Hair follicular keratinocyte (primary cell): Measurements from ENCODE around the gene C9orf50. TPM values are rescaled to one million over a fixed set of nuclear protein-coding genes. Genes with fewer than 3 reads are reported as not detected.

Source experiments
- total RNA-seq: library from RNA; depleted of rRNA; stranded (reverse); fragments of >200 nt; gene quantifications from 2 replicates; pipeline ENCODE4 v1.2.3, GENCODE V29; 2015

C9orf50 gene, protein sequence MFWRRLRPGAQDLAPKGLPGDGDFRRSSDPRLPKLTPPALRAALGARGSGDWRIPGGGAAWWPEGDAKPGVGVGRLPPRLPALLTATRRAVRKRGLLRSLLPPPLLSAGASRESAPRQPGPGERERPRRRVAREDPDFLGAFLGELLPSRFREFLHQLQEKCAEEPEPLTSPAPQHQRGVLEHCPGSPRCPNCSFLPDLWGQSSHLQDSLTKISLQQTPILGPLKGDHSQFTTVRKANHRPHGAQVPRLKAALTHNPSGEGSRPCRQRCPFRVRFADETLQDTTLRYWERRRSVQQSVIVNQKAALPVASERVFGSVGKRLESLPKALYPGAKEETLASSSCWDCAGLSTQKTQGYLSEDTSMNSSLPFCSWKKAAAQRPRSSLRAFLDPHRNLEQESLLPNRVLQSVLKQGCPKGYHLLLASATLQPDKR
- total RNA-seq, result not detected in 2 replicates

DNA sequence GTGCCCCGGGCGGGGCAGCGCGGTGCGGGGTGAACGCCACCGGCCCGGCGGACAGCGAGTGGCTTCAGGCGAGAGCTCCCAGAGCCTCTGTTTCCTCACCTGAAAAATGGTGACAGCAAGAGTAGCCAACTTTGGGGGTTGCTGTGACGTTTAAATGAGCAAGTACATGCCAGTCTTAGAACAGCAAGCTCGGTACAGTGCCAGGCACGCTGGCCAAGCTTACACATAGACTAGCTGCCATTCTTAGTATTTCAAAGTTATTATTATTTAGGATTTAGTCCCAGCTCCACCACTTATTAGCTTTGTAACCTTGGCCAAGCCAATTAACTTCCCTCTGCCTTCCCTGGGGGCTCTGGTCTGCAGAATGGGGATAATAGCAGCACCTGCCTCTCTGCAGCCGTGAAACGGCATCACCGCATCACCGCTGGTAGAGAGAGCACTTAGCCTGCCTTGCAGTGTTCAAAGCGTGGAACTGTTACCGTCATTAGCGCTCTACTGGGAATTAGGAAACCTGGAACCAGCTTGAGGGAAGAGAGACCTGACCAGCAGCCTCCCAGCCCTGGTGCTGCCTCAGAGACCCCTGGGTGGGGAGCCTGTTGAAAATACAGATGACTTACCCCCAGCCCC, at the start of gene C9orf50:
Gene C9orf50 (minus strand): TSS at position 433 of the 627 bp plus-strand sequence. CDS start 527 bp downstream, outside the sequence.

DNA sequence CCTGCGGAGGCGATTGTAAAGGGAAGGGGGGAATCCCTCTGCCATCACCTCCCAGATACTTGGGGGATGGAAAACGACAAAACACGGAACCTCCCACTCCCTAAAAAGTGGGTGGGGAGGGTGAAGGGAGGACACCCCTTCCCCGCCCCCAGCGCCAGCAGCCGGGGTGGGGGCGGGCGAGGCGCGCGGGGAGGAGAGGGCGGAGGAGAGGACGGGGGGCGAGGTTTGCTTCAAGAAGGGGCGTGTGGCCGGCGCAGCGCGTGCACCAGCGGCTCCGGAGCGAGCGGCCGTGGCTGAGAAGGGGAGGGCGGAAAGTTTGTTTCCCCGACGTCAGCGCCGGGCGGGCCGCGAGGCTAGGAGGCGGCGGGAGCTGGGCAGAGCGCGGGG, 44.5 kb upstream of the C9orf50 start, which contains the start of gene PRRX2:
Gene PRRX2 (plus strand): TSS at position 259 of the 387 bp plus-strand sequence. CDS start 221 bp downstream, outside the sequence.

DNA sequence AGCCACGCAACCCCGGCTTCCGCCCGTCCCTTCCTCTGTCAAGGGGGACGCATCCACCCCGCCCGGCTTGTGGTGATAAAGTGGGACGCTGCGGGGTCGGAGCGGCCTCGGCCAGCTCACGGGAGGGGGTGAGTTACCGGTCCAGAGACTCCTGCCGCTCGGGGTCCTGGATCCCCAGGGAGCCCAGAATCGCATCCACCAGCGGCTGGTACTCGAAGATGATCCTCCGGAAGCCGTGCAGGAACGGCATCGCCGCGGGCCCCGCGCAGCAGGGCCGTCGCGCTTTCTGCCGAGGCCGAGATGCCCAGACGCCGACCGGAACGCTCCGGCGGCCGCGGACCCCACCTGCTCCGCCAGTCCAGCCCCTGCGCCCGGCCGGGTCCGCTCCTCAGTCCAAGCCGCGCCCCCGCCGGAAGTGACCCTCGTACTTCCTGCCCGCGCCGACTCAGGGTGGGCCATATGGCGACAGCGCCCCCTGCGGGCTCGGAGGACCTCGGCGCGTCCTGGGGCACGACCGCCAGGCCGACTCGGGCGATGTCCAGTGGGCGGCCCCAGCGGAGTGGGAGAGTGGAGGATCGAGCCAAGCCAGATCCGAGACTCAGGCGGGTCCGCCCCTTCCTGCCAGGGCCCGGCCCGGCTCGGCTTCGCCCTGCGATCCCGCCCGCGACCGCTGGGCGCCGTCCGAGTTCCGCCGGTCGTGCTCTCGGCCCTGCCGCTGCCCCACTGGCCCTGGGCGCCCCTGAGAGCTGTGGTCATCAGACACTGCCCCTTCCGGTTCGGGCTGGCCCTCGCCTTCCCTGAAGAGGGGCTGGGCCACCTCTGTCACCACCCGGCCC, 21.1 kb upstream of the C9orf50 start, which contains the start of gene ASB6:
Gene ASB6 (minus strand): TSS at position 402 of the 836 bp plus-strand sequence. CDS start 152 bp downstream, at position 250.

DNA sequence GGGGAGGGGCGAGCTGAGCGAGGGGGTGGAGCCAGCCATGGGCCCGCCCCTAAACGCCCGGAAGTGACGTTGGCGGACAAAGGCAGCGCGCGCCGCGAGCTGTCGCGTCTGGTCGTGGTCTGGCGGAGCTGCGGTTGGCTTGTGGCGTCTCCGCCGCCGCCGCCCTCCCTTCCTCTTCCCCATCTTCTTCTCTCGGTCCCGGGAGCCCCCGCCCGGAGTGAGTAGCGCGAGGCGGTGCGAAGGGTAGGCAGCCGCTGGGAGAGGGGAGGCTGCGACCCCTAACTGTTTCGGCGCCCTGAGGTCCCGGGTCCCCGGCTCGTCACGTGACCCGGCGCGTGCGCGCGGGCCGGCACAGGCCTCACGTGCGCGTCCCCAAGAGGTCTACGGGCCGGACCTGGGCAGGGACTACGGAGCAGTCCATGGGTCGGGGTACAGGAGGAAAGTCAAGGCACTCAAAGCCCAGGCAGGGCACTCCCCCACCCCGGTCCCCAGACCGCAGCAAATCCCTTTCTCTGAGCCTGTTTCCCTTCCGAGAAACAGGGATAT, 5.3 kb upstream of the C9orf50 start, which contains the start of gene NTMT1:
Gene NTMT1 (plus strand): TSS at position 85 of the 546 bp plus-strand sequence. CDS start 6,541 bp downstream, outside the sequence.

Other genes with a start within 250 kb of the C9orf50 start
- gene NTMT1, start 5.1 kb upstream of the C9orf50 start, total RNA-seq, result 38.3 and 73.1 TPM in 2 replicates
- gene ASB6, start 21.1 kb upstream of the C9orf50 start, total RNA-seq, result 25.4 and 28.5 TPM in 2 replicates
- not detected in 2 replicates for gene PRRX2, start 44.5 kb upstream of the C9orf50 start, total RNA-seq
- gene PTGES, start 131.9 kb upstream of the C9orf50 start, total RNA-seq, result 0.70 and 6.2 TPM in 2 replicates
- gene TOR1B, start 182.1 kb upstream of the C9orf50 start, total RNA-seq, result 26.2 and 29.1 TPM in 2 replicates
- 45.7 and 54.8 TPM in 2 replicates for gene TOR1A, start 203.0 kb upstream of the C9orf50 start, total RNA-seq
- gene C9orf78, start 214.2 kb upstream of the C9orf50 start, total RNA-seq, result 25.4 and 48.2 TPM in 2 replicates
- 9.2 and 9.8 TPM in 2 replicates for gene USP20, start 214.4 kb upstream of the C9orf50 start, total RNA-seq